Daoy (cell line): Measurements from ENCODE around the gene LRRC74B. TPM values are rescaled to one million over a fixed set of nuclear protein-coding genes. Genes with fewer than 3 reads are reported as not detected.
"Not testable (repeated sequence)": the region's sequence is repeated elsewhere in the genome, so short reads cannot be mapped to it uniquely, and the experiment has no call there.

Experiments used
- DNase-seq: peaks from one replicate; pipeline ENCODE4 v3.0.0-alpha.2; 2015; ENCODE audit warnings: low read depth
- total RNA-seq: library from RNA; depleted of rRNA; stranded (reverse); fragments of >200 nt; shearing (Covaris generic); gene quantifications from 2 replicates; pipeline ENCODE4 v1.2.3, GENCODE V29; 2014

Gene LRRC74B
- total RNA-seq, 1 experiment from 2014 or later: not detected

GRCh38 chr22:21054714-21055563 lies 9.2 kb downstream of the LRRC74B start:
- DNase-seq: no peak

- no peak for DNase-seq
Observed at GRCh38 chr22:21055564-21055834, 9.8 kb downstream of the LRRC74B start.

- no peak for DNase-seq
Observed at GRCh38 chr22:21055880-21056319, 10.2 kb downstream of the LRRC74B start.

- DNase-seq: not testable (repeated sequence)
Observed at GRCh38 chr22:21060363-21060762, 14.6 kb downstream of the LRRC74B start.

- DNase-seq: not testable (repeated sequence)
Observed at GRCh38 chr22:21061660-21062321, 16.0 kb downstream of the LRRC74B start.

GRCh38 chr22:21064425-21064824 lies 18.7 kb downstream of the LRRC74B start:
- DNase-seq: not testable (repeated sequence)

GRCh38 chr22:21064917-21065864 lies 19.4 kb downstream of the LRRC74B start:
- DNase-seq: no peak

GRCh38 chr22:21067075-21067900 lies 21.5 kb downstream of the LRRC74B start:
- no peak for DNase-seq

GRCh38 chr22:21067901-21068680 lies 22.3 kb downstream of the LRRC74B start:
- no peak for DNase-seq

- no peak for DNase-seq
Observed at GRCh38 chr22:21068681-21069276, 23.0 kb downstream of the LRRC74B start.

GRCh38 chr22:21069375-21069774 lies 23.6 kb downstream of the LRRC74B start:
- DNase-seq: no peak

GRCh38 chr22:21070690-21071615 lies 25.2 kb downstream of the LRRC74B start:
- DNase-seq: no peak

- DNase-seq: not testable (repeated sequence)
Observed at GRCh38 chr22:21071796-21072195, 26.1 kb downstream of the LRRC74B start.

- DNase-seq: no peak
Observed at GRCh38 chr22:21073023-21073422, 27.3 kb downstream of the LRRC74B start.

- no peak for DNase-seq
Observed at GRCh38 chr22:21073482-21073881, 27.7 kb downstream of the LRRC74B start.

- DNase-seq: peak; percentile 77
Observed at GRCh38 chr22:21074102-21074715, 28.5 kb downstream of the LRRC74B start.

GRCh38 chr22:21075516-21076138 lies 29.9 kb downstream of the LRRC74B start:
- DNase-seq: no peak
